NCI-H748 treated with DMSO at 0.1 percent for 48 hours (cell line): ENCODE data around the gene HNRNPUL1.

Source experiments
- DNase-seq: peaks from one replicate; lab custom pipeline; 2025; lab: John Stamatoyannopoulos, UW

HNRNPUL1 gene

DNA sequence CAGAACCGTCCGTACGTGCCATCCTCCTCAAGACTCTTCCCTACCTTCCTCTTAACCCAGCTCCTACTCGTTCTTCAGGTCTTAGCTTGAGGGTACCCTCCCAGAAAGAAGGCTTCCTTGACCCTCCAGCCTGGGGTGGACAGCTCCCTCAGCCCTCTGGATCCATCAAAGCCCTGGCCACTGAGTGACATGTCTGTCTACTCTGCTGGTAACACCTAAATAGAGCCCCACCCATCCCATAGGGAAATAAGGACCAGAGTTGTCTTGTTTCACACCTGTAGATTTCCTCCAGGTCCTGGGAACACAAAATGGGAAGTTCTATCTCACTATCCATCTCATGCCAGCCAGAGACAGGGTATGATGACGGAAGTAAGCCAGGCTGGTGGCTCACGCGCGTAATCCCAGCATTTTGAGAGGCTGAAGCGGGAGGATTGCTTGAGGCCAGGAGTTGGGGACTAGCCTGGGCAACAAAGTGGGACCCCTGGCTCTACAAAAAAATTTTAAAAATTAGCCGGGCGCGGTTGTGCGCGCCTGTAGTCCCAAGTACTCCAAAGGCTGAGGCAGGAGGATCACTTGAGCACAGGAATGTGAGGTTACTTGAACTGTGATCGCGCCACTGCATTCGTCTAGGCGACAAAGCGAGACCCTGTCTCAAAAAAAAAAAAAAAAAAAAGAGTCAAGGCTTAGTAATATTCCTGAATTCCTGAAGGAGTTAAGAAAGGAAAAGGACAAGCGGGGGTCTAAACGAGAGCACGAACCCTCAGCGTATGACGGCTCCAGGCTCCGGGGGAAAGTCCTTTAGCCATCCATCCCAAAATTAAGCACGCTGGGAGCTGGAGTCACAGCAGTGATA, 45.2 kb downstream of the HNRNPUL1 start:
- DNase-seq: no peak

DNA sequence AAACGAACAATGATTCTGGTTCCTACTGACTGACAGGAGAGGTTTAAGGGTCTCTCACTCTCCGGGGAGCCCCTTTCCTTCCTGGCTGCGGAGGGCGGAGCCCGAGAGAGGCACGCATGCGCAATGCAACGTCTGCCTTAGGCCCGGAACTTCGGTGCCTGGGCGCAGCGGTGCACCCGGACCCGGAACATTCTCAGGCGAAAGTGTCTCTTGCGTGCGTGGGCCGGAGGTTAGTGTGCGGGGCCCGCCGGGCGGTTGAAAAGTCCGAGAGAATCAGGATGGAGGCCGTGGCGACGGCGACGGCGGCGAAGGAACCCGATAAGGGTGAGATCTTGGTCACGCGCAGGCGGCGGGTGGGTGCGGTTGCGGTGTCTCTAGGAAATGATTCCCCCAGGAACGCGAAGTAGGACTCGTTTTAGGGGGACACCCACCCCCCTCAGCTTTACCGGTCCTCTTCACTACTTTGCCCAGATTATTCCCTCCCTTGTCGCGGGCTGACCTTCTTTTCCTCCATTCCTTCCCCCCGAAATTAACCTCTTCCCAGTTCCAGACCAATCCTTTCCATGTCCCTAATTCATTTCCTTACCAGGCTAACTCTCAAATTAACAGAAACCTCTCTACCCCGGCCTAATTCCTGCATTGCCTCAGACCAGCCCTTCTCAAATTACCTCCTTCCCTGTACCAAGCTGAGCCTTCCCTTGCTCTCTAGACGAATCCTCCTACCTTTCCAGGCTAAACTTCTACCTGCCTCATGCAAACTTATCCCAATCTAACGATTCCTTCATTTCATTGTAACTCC, 46.1 kb downstream of the HNRNPUL1 start, which contains the start of gene CCDC97:
Gene CCDC97 (plus strand): TSS at position 140 of the 799 bp plus-strand sequence. CDS start 139 bp downstream, at position 279.
- DNase-seq: peak; percentile 88

DNA sequence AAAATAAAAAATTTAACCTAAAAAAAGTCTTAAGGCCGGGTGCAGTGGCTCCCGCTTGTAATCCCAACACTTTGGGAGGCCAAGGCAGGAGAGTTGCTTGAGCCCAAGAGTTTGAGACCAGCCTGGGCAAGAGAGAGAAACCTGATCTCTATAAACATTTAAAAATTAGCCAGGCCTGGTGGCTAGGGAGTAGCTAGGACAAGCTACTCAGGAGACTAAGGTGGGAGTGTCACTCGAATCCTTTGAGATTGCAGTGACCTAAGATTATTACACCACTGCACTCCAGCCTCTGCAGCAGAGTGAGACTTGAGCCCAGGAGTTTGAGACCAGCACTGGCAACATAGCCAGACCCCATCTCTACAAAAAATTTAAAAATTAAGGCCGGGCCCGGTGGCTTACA, 46.9 kb downstream of the HNRNPUL1 start:
- DNase-seq: no peak

DNA sequence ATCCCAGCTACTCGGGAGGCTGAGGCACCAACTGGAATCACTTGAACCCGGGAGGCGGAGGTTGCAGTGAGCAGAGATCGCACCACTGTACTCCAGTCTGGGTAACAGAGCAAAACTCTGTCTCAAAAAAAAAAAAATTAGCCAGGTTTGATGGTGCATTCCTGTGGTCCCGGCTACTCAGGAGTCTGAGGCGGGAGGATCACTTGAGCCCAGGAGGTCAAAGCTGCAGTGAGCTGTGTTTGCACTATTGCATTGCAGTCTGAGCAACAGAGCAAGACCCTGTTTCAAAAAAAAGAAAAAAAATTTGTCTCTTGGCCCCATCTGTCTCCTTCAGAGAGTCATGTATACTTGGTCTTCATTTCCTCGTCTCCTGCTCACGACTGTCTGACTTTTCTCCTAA, 47.4 kb downstream of the HNRNPUL1 start:
- no peak for DNase-seq

DNA sequence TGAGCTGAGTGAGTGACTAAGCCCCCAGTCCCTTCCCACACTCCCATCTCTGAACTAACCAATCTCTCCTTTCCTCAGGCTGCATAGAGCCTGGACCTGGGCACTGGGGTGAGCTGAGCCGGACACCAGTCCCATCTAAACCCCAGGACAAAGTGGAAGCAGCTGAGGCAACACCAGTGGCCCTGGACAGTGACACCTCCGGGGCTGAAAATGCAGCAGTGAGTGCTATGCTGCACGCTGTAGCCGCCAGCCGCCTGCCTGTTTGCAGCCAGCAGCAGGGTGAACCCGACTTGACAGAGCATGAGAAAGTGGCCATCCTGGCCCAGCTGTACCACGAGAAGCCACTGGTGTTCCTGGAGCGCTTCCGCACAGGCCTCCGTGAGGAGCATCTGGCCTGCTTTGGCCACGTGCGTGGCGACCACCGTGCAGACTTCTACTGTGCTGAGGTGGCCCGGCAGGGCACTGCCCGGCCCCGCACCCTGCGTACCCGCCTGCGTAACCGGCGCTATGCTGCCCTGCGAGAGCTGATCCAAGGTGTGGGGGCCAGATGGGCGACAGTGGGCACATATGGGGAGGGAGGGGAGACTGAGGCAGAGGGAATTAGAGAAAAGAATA, 52.2 kb downstream of the HNRNPUL1 start:
- DNase-seq: no peak

DNA sequence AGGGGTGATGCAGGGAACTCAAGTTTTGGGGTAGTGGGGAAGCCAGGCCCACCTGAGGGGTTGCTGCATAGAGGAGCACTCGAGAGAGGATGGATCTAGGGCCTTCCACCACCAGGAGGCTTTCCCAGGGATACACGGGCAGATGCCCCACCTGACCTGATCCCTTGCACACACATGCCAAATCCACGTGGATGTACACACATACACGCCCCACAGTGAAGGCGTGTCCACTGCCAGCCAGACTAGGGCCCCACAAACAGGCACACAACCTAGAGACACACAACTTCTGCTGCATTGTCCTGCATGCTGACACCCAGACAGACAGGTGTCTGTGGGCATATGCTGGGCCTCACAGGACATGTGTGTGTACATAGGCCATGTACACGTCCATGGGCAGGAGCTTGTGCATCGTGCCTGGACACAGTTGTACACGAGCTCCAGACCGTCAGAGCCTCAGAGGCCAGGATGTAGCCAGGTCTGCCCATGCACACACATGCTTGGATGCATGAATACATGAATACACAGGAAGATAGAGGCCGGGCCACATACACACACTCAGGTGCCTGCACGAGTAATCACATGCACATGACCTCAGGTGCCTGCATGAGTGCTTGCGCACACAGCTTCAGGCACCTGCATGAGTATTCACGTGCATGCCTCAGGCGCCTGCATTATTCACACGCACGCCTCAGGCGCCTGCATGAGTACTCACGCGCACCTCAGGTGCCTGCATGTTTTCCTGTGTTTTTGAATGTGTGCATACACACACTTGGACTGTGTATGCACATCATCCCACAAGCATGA, 54.7 kb downstream of the HNRNPUL1 start:
- DNase-seq: no peak

DNA sequence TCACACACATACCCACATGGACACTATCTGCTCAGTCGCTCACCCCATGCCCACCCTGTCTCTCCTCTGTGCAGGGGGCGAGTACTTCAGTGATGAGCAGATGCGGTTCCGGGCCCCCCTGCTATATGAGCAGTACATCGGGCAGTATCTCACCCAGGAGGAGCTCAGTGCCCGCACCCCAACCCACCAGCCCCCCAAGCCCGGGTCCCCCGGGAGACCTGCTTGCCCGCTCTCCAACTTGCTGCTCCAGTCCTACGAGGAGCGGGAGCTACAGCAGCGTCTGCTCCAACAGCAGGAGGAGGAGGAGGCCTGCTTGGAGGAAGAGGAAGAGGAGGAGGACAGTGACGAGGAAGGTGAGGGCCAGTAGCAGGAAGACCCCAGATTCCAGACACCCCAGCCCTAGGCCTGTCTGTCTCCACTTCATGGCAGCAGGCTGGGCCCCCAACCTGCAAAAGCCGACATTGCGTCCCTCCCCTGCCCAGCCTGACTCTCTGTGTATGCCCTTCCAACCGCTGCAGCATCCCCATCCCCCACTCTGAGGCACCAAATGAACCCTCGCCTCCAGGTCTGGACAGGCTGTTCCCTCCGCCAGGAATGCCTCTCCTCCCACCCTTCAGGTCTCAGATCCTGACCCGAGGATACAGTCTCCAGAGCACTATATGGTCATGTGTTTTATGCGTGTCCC, 55.5 kb downstream of the HNRNPUL1 start:
- no peak for DNase-seq

DNA sequence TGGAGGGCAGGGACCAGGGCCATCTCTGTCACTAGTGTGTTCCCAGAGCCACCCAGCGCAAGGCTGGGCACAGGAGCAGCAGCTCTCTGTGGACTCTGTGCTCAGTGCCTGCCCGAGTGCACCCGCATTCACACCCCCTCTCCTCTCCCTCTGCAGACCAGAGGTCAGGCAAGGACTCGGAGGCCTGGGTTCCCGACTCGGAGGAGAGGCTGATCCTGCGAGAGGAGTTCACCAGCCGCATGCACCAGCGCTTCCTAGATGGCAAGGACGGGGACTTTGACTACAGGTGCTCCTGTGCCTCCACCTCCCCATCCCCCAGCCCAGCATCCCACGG, 56.0 kb downstream of the HNRNPUL1 start:
- DNase-seq: no peak

DNA sequence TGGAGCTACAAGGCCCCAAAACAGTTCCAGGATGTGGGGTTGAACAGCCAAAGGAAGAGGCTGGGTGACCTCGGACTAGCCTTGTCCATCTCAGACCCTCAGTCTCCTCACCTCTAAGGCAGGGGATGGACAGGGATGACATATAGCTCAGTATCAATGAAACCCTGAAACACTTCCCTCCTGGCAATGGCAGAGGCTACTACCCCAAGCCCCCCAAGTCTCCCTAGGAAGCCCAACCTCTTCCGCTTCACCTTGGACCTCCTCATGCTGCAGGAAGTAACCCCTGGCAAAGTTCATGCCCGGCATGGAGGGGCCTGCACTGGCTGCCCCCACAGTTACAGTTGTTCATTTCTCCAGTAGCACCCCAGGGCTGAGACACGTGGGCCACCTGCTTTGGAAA, 56.4 kb downstream of the HNRNPUL1 start:
- no peak for DNase-seq

DNA sequence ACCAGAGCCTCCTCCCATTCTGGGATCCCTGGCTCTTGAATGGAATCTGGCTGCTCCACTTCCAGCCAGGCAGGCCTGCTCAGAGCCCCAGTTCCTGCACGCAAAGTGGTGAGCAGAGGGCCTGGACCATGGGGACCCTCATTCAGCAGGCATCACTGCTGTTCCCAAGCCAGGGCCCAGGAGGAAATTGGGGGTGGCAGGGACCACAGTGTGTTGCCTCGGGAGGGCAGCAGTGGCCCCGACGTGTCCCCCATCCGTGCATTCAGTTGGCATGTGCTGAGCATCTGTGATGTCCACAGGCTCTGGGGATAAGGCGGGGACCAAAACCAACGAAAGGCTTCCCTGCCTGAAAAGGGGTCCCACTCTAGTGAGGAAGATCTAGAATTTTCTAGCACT, 57.0 kb downstream of the HNRNPUL1 start:
- DNase-seq: no peak

DNA sequence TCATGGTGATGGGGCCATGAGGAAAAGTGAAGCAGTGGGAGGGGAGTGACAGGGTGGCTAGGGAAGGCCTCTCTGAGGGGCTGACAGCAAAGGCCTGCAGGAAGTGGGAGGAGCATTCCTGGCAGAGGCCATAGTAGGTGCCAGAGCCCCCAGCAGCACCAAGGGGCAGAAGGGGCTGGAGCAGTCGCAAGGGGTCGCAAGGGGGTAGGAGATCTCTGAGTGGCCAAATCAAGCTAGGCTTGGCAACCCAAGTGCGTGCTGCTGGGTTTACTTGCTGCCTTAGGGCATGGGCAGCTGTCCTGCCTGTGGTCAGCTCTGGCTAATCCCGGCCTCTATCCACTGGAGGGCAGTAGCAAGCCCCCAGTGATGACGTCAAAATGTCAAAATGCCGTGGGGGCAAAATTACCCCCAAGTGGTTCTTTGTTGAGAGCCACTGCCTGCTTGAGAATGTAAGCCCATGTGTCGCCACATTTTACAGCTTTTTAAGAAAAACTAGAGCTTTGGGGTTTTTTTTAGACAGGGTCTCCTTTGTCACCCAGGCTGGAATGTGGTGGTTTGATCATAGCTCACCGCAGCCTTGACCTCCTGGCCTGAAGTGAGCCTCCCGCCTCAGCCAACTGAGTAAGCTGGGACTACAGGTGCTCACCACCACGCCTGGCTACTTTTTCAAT, 57.6 kb downstream of the HNRNPUL1 start:
- DNase-seq: no peak

DNA sequence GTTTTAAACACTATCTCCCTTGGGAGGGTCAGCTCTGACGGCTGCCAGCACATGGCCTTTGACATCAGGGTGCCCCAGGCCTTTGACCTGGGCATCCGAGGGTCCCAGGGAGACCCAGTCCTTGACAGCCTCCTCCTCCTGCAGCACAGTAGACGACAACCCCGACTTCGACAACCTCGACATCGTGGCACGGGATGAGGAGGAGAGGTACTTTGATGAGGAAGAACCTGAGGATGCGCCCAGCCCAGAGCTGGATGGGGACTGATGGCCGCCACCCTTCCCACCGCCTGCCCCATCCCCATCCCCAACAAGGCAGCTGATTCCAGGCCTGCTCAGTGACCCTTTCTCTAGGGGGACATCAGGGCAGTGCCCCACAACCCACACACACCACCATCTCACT, 58.3 kb downstream of the HNRNPUL1 start:
- no peak for DNase-seq

DNA sequence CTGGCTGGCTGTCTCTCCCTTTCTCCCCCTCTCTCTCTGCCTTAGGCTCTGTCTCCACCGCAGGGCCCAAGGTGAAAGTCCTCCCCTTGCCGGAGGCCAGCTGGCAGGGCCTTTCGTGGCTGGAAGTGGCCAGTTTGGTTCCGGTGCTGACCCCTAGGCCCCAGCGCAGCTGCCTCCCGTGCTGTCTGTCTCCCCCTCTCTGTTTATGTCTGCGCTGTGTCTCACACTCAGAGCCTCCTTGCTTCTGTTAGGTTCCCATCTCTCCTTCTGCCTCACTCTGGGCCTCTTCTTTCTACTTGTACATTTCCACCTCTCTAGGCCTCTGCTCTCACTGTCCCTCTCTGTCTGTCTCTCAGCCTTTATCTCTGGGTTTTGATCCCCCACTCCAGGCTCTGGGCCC, 58.9 kb downstream of the HNRNPUL1 start:
- DNase-seq: no peak

DNA sequence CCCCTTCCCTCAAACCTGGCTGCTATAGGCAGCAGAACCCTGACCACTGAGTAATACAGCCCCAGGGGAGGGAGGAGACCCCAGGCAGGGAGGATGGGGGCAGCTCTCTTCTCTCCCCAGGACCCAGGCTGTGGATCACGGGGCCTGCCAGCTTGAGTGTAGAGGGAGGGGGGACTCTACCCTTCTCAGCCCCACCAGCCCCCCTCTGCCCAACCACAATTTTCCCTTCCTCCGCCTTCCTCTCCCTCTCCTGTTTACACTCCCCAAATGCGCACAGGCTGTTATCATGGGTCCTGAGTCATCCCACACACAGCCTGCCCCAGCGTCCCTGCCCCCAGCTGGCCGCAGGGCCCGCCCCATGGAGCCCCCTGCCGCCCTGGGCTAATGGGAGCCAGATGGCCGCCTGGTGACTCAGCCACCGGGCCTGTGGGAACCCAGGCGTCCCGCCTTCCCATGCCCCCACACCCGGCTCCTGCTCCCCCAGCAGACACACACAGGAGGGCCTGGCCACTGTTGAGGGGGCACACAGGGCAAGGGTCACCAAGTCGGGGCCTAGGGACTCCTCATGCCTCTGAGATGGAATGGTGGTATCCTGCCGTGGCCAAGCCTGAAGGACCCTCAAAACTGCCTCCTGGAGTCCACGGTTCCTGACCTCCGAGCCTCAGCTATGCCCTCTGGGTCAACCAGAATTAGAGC, 59.4 kb downstream of the HNRNPUL1 start:
- no peak for DNase-seq

DNA sequence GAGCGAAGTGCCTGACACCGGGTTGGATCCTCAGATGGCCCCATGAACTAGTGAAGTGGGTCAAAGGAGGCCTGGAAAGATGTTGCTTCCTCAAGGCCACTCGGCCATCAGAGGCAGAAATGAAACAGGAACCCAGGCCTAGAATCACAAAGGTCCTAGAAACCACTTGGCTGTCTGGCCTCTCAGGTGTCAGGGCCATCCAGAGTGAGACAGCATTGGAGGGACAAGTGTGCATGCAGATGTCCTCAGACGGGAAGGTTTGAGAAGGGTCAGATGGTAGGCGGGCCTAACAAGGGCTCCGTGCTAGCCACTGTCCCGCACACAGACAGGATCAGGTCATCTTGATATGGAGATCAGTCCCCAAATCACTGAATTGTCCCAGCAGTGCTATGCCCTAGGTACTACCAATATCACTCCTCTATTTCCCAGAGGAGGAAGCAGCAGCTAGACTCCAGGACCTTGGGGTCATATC, 60.1 kb downstream of the HNRNPUL1 start:
- DNase-seq: no peak

DNA sequence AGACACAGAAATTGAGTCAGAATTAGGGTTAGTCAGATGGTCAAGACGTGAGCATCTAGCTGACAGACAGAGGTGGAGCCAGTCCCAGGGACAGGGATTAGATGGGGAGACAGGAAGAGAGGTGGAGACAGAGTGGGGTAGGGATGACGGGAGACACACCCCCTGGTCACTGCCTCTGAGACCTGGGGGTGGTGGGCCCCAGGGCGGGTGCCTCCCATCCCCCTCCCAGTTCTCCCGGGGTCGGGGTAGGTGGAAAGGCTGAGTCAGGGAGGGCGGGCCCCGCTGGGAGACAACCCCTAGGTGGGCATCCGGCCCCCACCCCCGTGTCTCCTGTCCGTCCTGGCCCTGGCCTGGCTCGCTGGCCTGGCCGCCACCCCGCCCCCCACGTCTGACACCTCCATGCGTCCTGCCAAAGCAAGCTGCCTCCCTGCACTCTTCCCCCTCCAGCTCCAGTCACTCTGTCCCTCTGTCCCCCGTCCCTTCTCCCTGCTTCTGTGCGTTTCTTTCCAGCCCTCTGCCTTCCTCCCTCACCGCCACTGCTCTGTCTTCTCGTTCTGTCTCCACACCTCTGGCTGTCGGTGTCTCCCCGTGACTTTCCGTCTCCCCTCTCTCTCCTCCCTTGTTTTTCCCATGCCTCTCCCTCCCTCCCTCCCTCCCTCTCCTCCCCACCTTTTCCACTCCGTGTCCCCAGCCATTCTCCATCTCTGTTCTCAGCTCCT, 60.9 kb downstream of the HNRNPUL1 start:
- DNase-seq: no peak

DNA sequence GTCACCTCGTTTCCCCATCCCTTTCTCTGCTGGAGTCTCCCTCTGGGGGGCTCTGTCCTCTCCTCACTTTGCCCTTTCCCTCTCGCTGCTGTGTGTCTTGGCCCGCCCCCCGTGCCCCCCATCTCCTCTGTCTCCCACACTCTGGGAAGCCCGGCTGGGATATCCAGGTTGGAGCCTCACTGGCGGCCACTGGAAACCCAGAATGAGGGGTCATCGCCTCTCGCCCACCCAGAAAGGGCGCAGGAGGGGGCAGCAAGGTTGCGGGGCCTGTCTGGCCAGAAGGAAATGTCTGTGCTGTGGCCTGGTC, 61.4 kb downstream of the HNRNPUL1 start:
- no peak for DNase-seq

DNA sequence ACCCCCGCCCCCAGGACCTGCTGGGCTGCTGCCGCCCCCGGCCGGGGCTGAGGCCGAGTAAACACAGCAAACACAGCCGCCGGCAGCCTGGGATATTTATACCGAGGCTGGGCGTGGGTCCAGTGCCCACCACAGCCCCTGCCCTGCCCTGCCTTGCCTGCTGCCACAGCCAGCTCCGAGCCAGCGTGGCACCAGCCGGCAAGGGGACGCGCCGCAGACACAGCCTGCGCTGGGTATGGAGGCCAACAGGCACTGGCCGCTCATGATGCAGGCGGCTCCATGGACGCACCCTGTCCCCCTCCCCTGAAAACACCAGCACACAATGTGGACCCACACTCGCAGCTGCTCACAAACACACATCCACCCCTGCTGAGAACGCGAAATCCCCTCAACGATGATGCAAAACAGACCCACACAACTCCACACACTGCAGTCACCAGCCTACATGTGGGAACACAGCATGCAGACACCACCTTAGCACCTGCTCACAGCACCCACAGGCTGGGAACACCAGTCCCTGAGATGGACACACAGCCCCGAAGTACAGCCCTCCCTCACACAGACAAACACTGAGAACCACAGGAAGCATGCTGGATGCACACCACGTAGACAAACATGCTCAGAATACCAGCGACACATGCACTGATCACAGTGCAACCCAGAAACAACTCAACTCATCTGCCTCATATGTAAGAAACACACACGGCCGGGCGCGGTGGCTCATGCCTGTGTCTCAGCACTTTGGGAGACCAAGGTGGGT, 62.0 kb downstream of the HNRNPUL1 start:
- no peak for DNase-seq

DNA sequence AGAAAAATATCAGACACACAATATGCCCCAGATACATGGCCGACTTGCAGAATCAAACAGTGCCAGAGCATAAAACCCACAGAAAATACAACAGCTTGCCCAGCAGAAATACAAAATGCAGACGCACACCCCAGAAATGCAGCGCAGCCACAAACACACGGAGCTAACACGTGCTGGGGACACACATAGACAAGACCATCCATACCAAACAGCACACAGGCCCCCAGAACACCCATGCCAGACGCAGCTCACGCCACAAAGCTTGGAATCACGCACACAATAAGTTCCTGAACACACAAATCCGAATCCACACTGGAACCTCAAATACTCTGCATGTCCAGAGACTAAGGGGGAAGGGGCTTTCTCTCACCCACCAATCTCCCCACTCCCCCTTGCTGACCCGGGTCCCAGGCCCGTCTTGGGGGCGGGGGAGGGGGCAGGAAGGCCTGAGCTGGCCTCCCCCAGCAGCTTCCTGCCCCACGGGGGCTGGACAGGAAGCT, 63.0 kb downstream of the HNRNPUL1 start:
- no peak for DNase-seq
